HCT116 (cell line): ENCODE measurements around the gene CD160. TPM values are rescaled to one million over a fixed set of nuclear protein-coding genes. Genes with fewer than 3 reads are reported as not detected.

Experiments used
- ATAC-seq: fragments of 200-7000 bp; cut with Tn5 transposase; 2 replicates; pipeline ENCODE4 v1.9.1; 2020; ENCODE audit warnings: mild to moderate bottlenecking, moderate library complexity
- BruUV-seq: library from RNA; stranded (reverse); fragments of 400-500 nt; replicated peaks from 2 replicates; lab custom pipeline; 2021; lab: Mats Ljungman, UMichigan
- CTCF ChIA-PET: fragments of 300-600 bp; sonication (Branson Sonifier 250); formaldehyde crosslinking; loops from one replicate; lab custom pipeline; 2021; ENCODE audit warnings: antibody characterized with exemption; lab: Charles Lee
- POLR2A ChIA-PET: fragments of 300-600, 350-600 bp; sonication (Branson Sonifier 250); formaldehyde crosslinking; loops from one replicate; lab custom pipeline; 2021; ENCODE audit warnings: antibody characterized with exemption; lab: Charles Lee
- RAD21 ChIA-PET, 2 experiments: fragments of 300-600 bp; sonication (Branson Sonifier 250); formaldehyde crosslinking; loops; one replicate each; lab custom pipeline; 2023; ENCODE audit warnings: low total read pairs in 2 of 2; ENCODE audit not compliant: uncharacterized antibody in 2 of 2, unreplicated experiment in 2 of 2, low non-redundant PET in 1 of 2; lab: Charles Lee
- DNase-seq: peaks from one replicate; pipeline ENCODE4 v3.0.0-alpha.2; 2010; ENCODE audit warnings: low read depth, low spot score
- H2AFZ ChIP-seq: fragments of 200-600 bp; shearing (Covaris generic), sonication (generic); 2 replicates; pipeline ENCODE4 v1.6.1; 2017; ENCODE audit warnings: low read depth, mixed run types, mixed read lengths, antibody characterized with exemption, low read length; ENCODE audit not compliant: poor library complexity, severe bottlenecking
- H3K27ac ChIP-seq: 2 replicates; pipeline ENCODE4 v1.5.1; 2012; ENCODE audit warnings: low read depth, low read length
- H3K27me3 ChIP-seq: fragments of 200-600 bp; sonication (generic); 2 replicates; pipeline ENCODE4 v1.6.1; 2016; ENCODE audit warnings: mixed run types, low read length, mixed read lengths; ENCODE audit not compliant: insufficient read depth
- H3K36me3 ChIP-seq, 2 experiments: fragments of 200-500 bp in 1 of 2; fragments of 200-600 bp in 1 of 2; sonication (Bioruptor generic) in 1 of 2; sonication (generic) in 1 of 2; 2 replicates each; pipeline versions ENCODE4 v1.5.1 to v1.6.1; 2014 to 2016; ENCODE audit warnings: low read length in 2 of 2, inconsistent platforms in 1 of 2, mixed read lengths in 1 of 2, mixed run types in 1 of 2; ENCODE audit not compliant: insufficient read depth in 2 of 2, control insufficient read depth in 1 of 2
- H3K4me1 ChIP-seq, 2 experiments: fragments of 200-600 bp in 1 of 2; sonication (generic) in 1 of 2; 2 replicates each; pipeline versions ENCODE4 v1.5.1 to v1.6.1; 2012 to 2017; ENCODE audit warnings: low read length in 2 of 2, inconsistent platforms in 1 of 2, mild to moderate bottlenecking in 1 of 2, mixed read lengths in 1 of 2, mixed run types in 1 of 2, moderate library complexity in 1 of 2; ENCODE audit not compliant: insufficient read depth in 2 of 2, control insufficient read depth in 1 of 2
- H3K4me2 ChIP-seq: fragments of 200-600 bp; sonication (generic); 2 replicates; pipeline ENCODE4 v1.6.1; 2017; ENCODE audit warnings: mixed run types, low read length, mixed read lengths
- H3K4me3 ChIP-seq, 2 experiments: fragments of 200-600 bp in 1 of 2; sonication (generic) in 1 of 2; replicated peaks in 1 of 2; 2 replicates each; pipeline ENCODE4 v1.5.1; 2011 to 2016; ENCODE audit warnings: low read length in 2 of 2, control low read depth in 1 of 2, low read depth in 1 of 2, mild to moderate bottlenecking in 1 of 2, mixed read lengths in 1 of 2, mixed run types in 1 of 2
- H3K79me2 ChIP-seq: fragments of 200-600 bp; sonication (generic); 2 replicates; pipeline ENCODE4 v1.6.1; 2017; ENCODE audit warnings: mild to moderate bottlenecking, mixed run types, low read length, moderate library complexity, mixed read lengths; ENCODE audit not compliant: insufficient read depth
- H3K9ac ChIP-seq: fragments of 200-600 bp; sonication (generic); 2 replicates; pipeline ENCODE4 v1.6.1; 2016; ENCODE audit warnings: low read length, mixed read lengths
- H3K9me2 ChIP-seq: fragments of 200-600 bp; sonication (generic), shearing (Covaris generic); 2 replicates; pipeline ENCODE4 v1.6.1; 2017; ENCODE audit warnings: mixed run types, mild to moderate bottlenecking, moderate library complexity; ENCODE audit not compliant: insufficient read depth
- H3K9me3 ChIP-seq, 2 experiments: fragments of 200-500 bp in 1 of 2; fragments of 200-600 bp in 1 of 2; sonication (Bioruptor generic) in 1 of 2; sonication (generic) in 1 of 2; 2 replicates each; pipeline ENCODE4 v1.6.1; 2014 to 2017; ENCODE audit warnings: low read length in 2 of 2, mixed read lengths in 2 of 2, inconsistent platforms in 1 of 2, low read depth in 1 of 2, mild to moderate bottlenecking in 1 of 2, mixed run types in 1 of 2, moderate library complexity in 1 of 2; ENCODE audit not compliant: control insufficient read depth in 1 of 2, insufficient read depth in 1 of 2
- H4K20me1 ChIP-seq: fragments of 200-600 bp; sonication (generic), shearing (Covaris generic); 2 replicates; pipeline ENCODE4 v1.6.1; 2017; ENCODE audit warnings: mixed run types, mild to moderate bottlenecking, moderate library complexity; ENCODE audit not compliant: insufficient read depth
- CBX3 ChIP-seq: IDR thresholded peaks from 2 replicates; pipeline ENCODE4 v1.6.1; 2012; ENCODE audit warnings: low read depth
- SIN3A ChIP-seq: IDR thresholded peaks from 2 replicates; pipeline ENCODE4 v1.6.1; 2012; ENCODE audit warnings: low read depth
- TCF7L2 ChIP-seq: IDR thresholded peaks from 2 replicates; pipeline ENCODE4 v1.7.0; 2011; ENCODE audit warnings: borderline replicate concordance, inconsistent platforms; ENCODE audit not compliant: insufficient read depth, insufficient read length; ENCODE audit errors: extremely low read depth
- YY1 ChIP-seq: IDR thresholded peaks from 2 replicates; pipeline ENCODE4 v1.6.1; 2011; ENCODE audit warnings: low read length, low read depth, moderate library complexity, mild to moderate bottlenecking; ENCODE audit not compliant: insufficient replicate concordance; ENCODE audit errors: extremely low read depth
- intact Hi-C: fragments of 100-400 bp; cut with micrococcal nuclease; formaldehyde crosslinking; loops from 2 replicates; pipeline ENCODE4 v1.10.0; 2022
- total RNA-seq: library from RNA; stranded (reverse); gene quantifications from one replicate; pipeline ENCODE4 v1.2.1, GENCODE V29; 2021; ENCODE audit not compliant: unreplicated experiment
- TF ChIP-seq, protein P1 (sequence below): IDR thresholded peaks from 2 replicates; pipeline ENCODE4 v1.6.1; 2012; ENCODE audit warnings: low read depth

The CD160 gene
- total RNA-seq, 1 experiment from 2014 or later = not detected

- TF ChIP-seq, protein P1, sequence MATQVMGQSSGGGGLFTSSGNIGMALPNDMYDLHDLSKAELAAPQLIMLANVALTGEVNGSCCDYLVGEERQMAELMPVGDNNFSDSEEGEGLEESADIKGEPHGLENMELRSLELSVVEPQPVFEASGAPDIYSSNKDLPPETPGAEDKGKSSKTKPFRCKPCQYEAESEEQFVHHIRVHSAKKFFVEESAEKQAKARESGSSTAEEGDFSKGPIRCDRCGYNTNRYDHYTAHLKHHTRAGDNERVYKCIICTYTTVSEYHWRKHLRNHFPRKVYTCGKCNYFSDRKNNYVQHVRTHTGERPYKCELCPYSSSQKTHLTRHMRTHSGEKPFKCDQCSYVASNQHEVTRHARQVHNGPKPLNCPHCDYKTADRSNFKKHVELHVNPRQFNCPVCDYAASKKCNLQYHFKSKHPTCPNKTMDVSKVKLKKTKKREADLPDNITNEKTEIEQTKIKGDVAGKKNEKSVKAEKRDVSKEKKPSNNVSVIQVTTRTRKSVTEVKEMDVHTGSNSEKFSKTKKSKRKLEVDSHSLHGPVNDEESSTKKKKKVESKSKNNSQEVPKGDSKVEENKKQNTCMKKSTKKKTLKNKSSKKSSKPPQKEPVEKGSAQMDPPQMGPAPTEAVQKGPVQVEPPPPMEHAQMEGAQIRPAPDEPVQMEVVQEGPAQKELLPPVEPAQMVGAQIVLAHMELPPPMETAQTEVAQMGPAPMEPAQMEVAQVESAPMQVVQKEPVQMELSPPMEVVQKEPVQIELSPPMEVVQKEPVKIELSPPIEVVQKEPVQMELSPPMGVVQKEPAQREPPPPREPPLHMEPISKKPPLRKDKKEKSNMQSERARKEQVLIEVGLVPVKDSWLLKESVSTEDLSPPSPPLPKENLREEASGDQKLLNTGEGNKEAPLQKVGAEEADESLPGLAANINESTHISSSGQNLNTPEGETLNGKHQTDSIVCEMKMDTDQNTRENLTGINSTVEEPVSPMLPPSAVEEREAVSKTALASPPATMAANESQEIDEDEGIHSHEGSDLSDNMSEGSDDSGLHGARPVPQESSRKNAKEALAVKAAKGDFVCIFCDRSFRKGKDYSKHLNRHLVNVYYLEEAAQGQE = no peak
- TF ChIP-seq SIN3A (no peak), CBX3 (no peak)
These were observed 28.3 kb downstream of the CD160 start (continued) for GRCh38 chr1:145747398-145748247.

DNA sequence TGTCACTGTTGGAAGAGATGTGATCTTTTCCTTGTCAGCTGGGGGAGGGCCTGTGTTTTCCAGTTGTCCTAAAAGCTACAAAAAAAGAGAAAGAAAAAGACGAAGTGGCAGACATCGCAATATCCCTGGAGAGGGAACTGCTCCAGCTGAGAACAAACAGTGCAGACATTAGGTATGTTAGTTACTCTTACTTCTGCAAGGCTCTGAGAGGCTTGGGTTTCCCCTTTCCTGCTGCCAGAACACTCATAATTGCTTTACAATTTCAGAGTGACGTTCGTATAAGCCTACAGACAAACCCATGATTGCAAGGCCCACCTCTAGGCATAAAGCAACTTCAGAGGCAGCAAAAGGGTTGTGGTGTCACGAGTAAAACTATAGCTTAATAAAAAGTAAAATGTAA is 31.1 kb downstream of the CD160 start:
- BruUV-seq = no TSS peak
- no peaks in the 10 kb centered on the region for H3K27me3 ChIP-seq
- no peak overlapping the region for H3K4me3 ChIP-seq
- no peak overlapping the region for H3K4me2 ChIP-seq
- peaks cover 3 to 18% of the 10 kb centered on the region in 2 experiments; a peak in 3 of 4 replicates for H3K36me3 ChIP-seq
- ATAC-seq (no peak), DNase-seq (no peak)
- H3K9ac ChIP-seq = no peak overlapping the region
- intact Hi-C loops = no loop called here
- H2AFZ ChIP-seq = no peak overlapping the region
- H3K9me3 ChIP-seq = no peaks in the 10 kb centered on the region
- CTCF ChIA-PET = no interaction called here
- H3K79me2 ChIP-seq = no peaks in the 10 kb centered on the region
- TF ChIP-seq YY1 (no peak), TCF7L2 (no peak)
- peaks cover 0 to 5% of the 10 kb centered on the region in 2 experiments; a peak in 2 of 4 replicates for H3K4me1 ChIP-seq
- no peak overlapping the region for H3K27ac ChIP-seq
- H4K20me1 ChIP-seq = no peaks in the 10 kb centered on the region
- POLR2A ChIA-PET = no interaction called here
- no peaks in the 10 kb centered on the region for H3K9me2 ChIP-seq
- RAD21 ChIA-PET = no interaction called here
